ENCODE data around the gene LRRC14B.

DNA sequence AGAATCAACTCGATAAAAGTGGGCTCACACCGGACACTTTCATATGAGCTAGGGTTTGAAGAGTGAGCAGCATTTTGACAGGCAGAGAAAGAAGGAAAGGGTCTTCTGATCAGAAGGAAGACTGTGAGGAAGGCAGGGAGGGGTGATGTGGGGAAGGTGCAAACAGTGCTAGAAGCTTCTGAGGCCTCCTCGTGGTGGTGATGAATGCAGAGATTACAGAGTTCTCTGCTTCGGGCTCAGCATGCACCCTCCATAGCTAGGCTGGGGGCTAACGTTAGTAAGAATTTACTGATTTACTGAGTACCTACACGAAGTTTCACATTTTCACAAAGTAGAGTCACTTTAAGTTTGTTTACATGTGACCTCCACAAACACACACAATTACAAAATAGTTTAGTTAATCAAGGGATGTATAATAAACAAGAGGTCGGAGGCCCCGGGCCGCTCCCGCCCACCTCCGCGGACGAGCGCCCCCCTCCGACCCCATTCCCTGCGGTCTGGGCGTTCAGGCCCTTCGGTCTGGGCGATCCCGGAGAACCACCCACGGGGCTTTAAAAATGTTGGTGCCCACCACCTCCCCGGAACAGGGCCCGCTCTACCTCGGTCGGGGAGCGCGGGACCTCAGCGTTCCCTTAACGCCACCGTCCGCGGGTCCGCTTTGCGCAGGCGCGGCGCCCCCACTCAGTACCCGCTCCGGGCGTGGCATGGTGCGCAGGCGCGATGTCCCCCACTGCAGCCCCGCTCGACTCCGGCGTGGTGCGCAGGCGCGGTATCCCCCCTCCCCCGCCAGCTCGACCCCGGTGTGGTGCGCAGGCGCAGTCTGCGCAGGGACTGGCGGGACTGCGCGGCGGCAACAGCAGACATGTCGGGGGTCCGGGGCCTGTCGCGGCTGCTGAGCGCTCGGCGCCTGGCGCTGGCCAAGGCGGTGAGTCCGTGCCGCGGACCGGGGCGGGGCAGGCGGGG is 26.5 kb downstream of the LRRC14B start, which contains the start of the genes CCDC127 and SDHA:
- TF ChIP-seq POLR2AphosphoS5 (IDR thresholded peaks at IDR 0.05; ENCODE audit: insufficient read depth in 1 of 2, low read depth in 1 of 2) (peak; percentile 81 to 93), POLR2A (IDR thresholded peaks at IDR 0.05) (peak in 1 of 2 donors; percentile 91)
- TF ChIP-seq, protein P1, sequence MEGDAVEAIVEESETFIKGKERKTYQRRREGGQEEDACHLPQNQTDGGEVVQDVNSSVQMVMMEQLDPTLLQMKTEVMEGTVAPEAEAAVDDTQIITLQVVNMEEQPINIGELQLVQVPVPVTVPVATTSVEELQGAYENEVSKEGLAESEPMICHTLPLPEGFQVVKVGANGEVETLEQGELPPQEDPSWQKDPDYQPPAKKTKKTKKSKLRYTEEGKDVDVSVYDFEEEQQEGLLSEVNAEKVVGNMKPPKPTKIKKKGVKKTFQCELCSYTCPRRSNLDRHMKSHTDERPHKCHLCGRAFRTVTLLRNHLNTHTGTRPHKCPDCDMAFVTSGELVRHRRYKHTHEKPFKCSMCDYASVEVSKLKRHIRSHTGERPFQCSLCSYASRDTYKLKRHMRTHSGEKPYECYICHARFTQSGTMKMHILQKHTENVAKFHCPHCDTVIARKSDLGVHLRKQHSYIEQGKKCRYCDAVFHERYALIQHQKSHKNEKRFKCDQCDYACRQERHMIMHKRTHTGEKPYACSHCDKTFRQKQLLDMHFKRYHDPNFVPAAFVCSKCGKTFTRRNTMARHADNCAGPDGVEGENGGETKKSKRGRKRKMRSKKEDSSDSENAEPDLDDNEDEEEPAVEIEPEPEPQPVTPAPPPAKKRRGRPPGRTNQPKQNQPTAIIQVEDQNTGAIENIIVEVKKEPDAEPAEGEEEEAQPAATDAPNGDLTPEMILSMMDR (IDR thresholded peaks at IDR 0.05) = peak in 2 of 3 experiments; percentile 40 to 44

Measured in vagina (tissue), 2 donors.